HepG2 (cell line): ENCODE results near the gene ATG7. TPM values are rescaled to one million over a fixed set of nuclear protein-coding genes. Genes with fewer than 3 reads are reported as not detected.

ENCODE experiments used
- ATAD3A ChIP-seq: sonication (generic); formaldehyde crosslinking; IDR thresholded peaks from 2 replicates; pipeline ENCODE4 v1.4.0; 2020; ENCODE audit warnings: missing genetic modification reagents
- CAMTA2 ChIP-seq: sonication (generic); formaldehyde crosslinking; IDR thresholded peaks from 2 replicates; pipeline ENCODE4 v1.4.0; 2020; ENCODE audit warnings: mild to moderate bottlenecking, missing genetic modification reagents, borderline replicate concordance
- KMT2A ChIP-seq: sonication (generic); formaldehyde crosslinking; IDR thresholded peaks from 2 replicates; pipeline ENCODE4 v1.4.0; 2020; ENCODE audit warnings: missing genetic modification reagents
- RFX5 ChIP-seq: IDR thresholded peaks from 2 replicates; pipeline ENCODE4 v1.6.1; 2011; ENCODE audit warnings: low read depth, low read length, improper control_type of control experiment
- SNAPC2 ChIP-seq: sonication (generic); formaldehyde crosslinking; IDR thresholded peaks from 2 replicates; pipeline ENCODE4 v1.8.1; 2022; ENCODE audit warnings: mild to moderate bottlenecking, missing genetic modification reagents
- STAT6 ChIP-seq: sonication (generic); formaldehyde crosslinking; IDR thresholded peaks from 2 replicates; pipeline ENCODE4 v1.4.0; 2020; ENCODE audit warnings: missing genetic modification reagents, mild to moderate bottlenecking, borderline replicate concordance
- TEAD3 ChIP-seq: optimal IDR thresholded peaks from 2 replicates; pipeline ENCODE3; 2016; ENCODE audit warnings: borderline replicate concordance
- ZNF333 ChIP-seq: sonication (generic); formaldehyde crosslinking; IDR thresholded peaks from 2 replicates; pipeline ENCODE4 v1.4.0; 2020; ENCODE audit warnings: mild to moderate bottlenecking, missing genetic modification reagents, borderline replicate concordance
- ZNF33B ChIP-seq: sonication (generic); formaldehyde crosslinking; IDR thresholded peaks from 2 replicates; pipeline ENCODE4 v1.5.1; 2020; ENCODE audit warnings: mild to moderate bottlenecking, missing genetic modification reagents
- ZNF496 ChIP-seq: sonication (generic); formaldehyde crosslinking; IDR thresholded peaks from 2 replicates; pipeline ENCODE4 v1.8.1; 2023; ENCODE audit warnings: mild to moderate bottlenecking, moderate library complexity, missing genetic modification reagents; ENCODE audit not compliant: insufficient replicate concordance
- ZNF564 ChIP-seq: sonication (generic); formaldehyde crosslinking; IDR thresholded peaks from 2 replicates; pipeline ENCODE4 v1.8.1; 2023; ENCODE audit warnings: mild to moderate bottlenecking, missing genetic modification reagents
- ZNF777 ChIP-seq: sonication (generic); formaldehyde crosslinking; IDR thresholded peaks from 2 replicates; pipeline ENCODE4 v1.4.0; 2020; ENCODE audit warnings: missing genetic modification reagents
- polyA plus RNA-seq, 8 experiments: library from polyadenylated mRNA; depleted of rRNA in 3 of 8; stranded (reverse) in 7 of 8; unstranded in 1 of 8; fragments of >200 nt; fragmentation: Illumina TruSeq in 4 of 8; extraction: Trizol in 4 of 8; gene quantifications; 2 replicates each; pipeline versions ENCODE4 v1.2.1 to v1.2.3, GENCODE V29; 2011 to 2016; ENCODE audit warnings: low read depth in 4 of 8, missing spikeins in 1 of 8, mixed read lengths in 1 of 8; ENCODE audit not compliant: insufficient read depth in 1 of 8
- total RNA-seq, 5 experiments: library from RNA; depleted of rRNA; stranded (reverse); fragments of >200 nt; fragmentation: Illumina TruSeq; extraction: Trizol; gene quantifications; 2 replicates each; pipeline ENCODE4 v1.2.3, GENCODE V29; 2016; ENCODE audit warnings: low read depth in 1 of 5
- TF ChIP-seq, protein P1 (sequence below): sonication (generic); formaldehyde crosslinking; IDR thresholded peaks from 2 replicates; pipeline ENCODE4 v1.5.0; 2020; ENCODE audit warnings: mild to moderate bottlenecking, missing genetic modification reagents
- TF ChIP-seq, protein P2 (sequence below): sonication (generic); formaldehyde crosslinking; IDR thresholded peaks from 2 replicates; pipeline ENCODE4 v1.4.0; 2020; ENCODE audit warnings: missing genetic modification reagents
- TF ChIP-seq, protein P3 (sequence below): sonication (generic); formaldehyde crosslinking; conservative IDR thresholded peaks from 2 replicates; pipeline ENCODE4 v1.4.0; 2020; ENCODE audit warnings: mild to moderate bottlenecking, missing genetic modification reagents, moderate library complexity
- TF ChIP-seq, protein P4 (sequence below): sonication (generic); formaldehyde crosslinking; IDR thresholded peaks from 2 replicates; pipeline ENCODE4 v1.8.0; 2022; ENCODE audit warnings: missing genetic modification reagents, mild to moderate bottlenecking, inconsistent platforms, borderline replicate concordance

Gene ATG7
- total and polyA plus RNA-seq, 2 of the 13 experiments (the other 11 are each of a cell fraction or from before 2014, with no cell fraction given) = 7.8 to 22.1 TPM

- TF ChIP-seq ZNF333 (CRISPR knock-in tag) (no peak), KMT2A (CRISPR knock-in tag) (no peak), ZNF564 (no peak), ZNF33B (no peak), SNAPC2 (CRISPR knock-in tag) (no peak), RFX5 (no peak), ZNF777 (CRISPR knock-in tag) (no peak), STAT6 (CRISPR knock-in tag) (no peak), CAMTA2 (CRISPR knock-in tag) (no peak), ATAD3A (CRISPR knock-in tag) (no peak), TEAD3 (CRISPR knock-in tag) (no peak), ZNF496 (no peak)
- TF ChIP-seq, protein P1, sequence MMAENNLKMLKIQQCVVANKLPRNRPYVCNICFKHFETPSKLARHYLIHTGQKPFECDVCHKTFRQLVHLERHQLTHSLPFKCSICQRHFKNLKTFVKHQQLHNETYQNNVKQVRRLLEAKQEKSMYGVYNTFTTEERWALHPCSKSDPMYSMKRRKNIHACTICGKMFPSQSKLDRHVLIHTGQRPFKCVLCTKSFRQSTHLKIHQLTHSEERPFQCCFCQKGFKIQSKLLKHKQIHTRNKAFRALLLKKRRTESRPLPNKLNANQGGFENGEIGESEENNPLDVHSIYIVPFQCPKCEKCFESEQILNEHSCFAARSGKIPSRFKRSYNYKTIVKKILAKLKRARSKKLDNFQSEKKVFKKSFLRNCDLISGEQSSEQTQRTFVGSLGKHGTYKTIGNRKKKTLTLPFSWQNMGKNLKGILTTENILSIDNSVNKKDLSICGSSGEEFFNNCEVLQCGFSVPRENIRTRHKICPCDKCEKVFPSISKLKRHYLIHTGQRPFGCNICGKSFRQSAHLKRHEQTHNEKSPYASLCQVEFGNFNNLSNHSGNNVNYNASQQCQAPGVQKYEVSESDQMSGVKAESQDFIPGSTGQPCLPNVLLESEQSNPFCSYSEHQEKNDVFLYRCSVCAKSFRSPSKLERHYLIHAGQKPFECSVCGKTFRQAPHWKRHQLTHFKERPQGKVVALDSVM = no peak
- TF ChIP-seq, protein P2, sequence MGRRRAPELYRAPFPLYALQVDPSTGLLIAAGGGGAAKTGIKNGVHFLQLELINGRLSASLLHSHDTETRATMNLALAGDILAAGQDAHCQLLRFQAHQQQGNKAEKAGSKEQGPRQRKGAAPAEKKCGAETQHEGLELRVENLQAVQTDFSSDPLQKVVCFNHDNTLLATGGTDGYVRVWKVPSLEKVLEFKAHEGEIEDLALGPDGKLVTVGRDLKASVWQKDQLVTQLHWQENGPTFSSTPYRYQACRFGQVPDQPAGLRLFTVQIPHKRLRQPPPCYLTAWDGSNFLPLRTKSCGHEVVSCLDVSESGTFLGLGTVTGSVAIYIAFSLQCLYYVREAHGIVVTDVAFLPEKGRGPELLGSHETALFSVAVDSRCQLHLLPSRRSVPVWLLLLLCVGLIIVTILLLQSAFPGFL (CRISPR knock-in tag) = no peak
- TF ChIP-seq, protein P3, sequence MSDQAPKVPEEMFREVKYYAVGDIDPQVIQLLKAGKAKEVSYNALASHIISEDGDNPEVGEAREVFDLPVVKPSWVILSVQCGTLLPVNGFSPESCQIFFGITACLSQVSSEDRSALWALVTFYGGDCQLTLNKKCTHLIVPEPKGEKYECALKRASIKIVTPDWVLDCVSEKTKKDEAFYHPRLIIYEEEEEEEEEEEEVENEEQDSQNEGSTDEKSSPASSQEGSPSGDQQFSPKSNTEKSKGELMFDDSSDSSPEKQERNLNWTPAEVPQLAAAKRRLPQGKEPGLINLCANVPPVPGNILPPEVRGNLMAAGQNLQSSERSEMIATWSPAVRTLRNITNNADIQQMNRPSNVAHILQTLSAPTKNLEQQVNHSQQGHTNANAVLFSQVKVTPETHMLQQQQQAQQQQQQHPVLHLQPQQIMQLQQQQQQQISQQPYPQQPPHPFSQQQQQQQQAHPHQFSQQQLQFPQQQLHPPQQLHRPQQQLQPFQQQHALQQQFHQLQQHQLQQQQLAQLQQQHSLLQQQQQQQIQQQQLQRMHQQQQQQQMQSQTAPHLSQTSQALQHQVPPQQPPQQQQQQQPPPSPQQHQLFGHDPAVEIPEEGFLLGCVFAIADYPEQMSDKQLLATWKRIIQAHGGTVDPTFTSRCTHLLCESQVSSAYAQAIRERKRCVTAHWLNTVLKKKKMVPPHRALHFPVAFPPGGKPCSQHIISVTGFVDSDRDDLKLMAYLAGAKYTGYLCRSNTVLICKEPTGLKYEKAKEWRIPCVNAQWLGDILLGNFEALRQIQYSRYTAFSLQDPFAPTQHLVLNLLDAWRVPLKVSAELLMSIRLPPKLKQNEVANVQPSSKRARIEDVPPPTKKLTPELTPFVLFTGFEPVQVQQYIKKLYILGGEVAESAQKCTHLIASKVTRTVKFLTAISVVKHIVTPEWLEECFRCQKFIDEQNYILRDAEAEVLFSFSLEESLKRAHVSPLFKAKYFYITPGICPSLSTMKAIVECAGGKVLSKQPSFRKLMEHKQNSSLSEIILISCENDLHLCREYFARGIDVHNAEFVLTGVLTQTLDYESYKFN (CRISPR knock-in tag) = peak; percentile 75
- TF ChIP-seq, protein P4, sequence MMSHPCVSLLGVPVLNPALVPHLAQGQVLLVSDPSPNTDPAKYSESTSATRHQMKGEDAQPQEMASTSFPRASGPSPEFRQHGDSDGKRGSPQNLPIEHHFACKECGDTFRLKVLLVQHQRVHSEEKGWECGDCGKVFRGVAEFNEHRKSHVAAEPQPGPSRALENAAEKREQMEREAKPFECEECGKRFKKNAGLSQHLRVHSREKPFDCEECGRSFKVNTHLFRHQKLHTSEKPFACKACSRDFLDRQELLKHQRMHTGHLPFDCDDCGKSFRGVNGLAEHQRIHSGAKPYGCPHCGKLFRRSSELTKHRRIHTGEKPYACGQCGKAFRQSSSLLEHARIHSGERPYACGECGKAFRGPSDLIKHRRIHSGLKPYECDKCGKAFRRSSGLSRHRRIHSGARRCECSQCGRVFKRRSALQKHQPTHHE (CRISPR knock-in tag) = no peak
Observed at GRCh38 chr3:11593318-11594034, 321.3 kb downstream of the ATG7 start (continued).
